ENCODE data around the gene XXYLT1.

Gene XXYLT1

GRCh38 chr3:195126056-195126605, 144.8 kb downstream of the XXYLT1 start:
- no peak for DNase-seq

DNA sequence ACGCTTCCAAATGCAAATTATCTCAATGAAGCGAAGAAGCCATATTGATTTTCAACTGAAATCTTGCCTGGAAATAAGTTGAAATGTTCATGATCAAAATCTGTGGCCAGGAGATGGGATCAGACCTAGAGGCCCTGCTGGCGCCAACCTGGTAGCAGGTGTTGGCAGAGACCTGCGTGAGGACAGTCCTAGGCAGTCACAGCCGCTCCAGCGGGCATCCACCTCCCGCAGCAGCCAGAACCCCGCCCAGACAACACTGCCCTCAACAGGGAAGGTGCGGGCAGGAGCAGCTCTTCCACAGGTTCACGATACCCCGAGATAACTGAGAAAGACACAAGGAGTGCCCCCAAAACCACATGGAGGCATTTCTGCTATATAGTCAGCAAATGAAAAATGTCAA, 145.3 kb downstream of the XXYLT1 start:
- DNase-seq: no peak

GRCh38 chr3:195124378-195124992, 146.5 kb downstream of the XXYLT1 start:
- no peak for DNase-seq

GRCh38 chr3:195123281-195123691, 147.7 kb downstream of the XXYLT1 start:
- no peak for DNase-seq

- DNase-seq: no peak
Measured at GRCh38 chr3:195122261-195122660, 148.7 kb downstream of the XXYLT1 start.

DNA sequence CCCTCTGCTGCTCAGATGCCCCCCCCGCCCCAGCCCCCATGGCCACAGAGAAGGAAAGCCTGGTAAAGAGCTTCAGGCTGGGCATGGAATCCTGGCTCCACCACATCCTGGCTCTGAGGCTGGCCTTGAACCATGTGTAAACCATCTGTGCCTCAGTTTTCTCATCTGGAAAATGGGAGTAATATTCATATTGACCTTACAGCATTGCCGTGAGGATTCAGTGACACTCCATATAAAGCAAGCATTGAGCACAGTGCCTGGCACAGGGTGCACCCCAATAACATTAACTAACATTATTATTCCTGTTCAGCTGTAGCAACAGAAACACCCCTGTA, 150.7 kb downstream of the XXYLT1 start:
- no peak for DNase-seq

- DNase-seq: no peak
Measured at GRCh38 chr3:195119461-195120266, 151.3 kb downstream of the XXYLT1 start.

- no peak for DNase-seq
Measured at GRCh38 chr3:195118671-195119070, 152.3 kb downstream of the XXYLT1 start.

- DNase-seq: no peak
Measured at GRCh38 chr3:195117978-195118581, 152.9 kb downstream of the XXYLT1 start.

DNA sequence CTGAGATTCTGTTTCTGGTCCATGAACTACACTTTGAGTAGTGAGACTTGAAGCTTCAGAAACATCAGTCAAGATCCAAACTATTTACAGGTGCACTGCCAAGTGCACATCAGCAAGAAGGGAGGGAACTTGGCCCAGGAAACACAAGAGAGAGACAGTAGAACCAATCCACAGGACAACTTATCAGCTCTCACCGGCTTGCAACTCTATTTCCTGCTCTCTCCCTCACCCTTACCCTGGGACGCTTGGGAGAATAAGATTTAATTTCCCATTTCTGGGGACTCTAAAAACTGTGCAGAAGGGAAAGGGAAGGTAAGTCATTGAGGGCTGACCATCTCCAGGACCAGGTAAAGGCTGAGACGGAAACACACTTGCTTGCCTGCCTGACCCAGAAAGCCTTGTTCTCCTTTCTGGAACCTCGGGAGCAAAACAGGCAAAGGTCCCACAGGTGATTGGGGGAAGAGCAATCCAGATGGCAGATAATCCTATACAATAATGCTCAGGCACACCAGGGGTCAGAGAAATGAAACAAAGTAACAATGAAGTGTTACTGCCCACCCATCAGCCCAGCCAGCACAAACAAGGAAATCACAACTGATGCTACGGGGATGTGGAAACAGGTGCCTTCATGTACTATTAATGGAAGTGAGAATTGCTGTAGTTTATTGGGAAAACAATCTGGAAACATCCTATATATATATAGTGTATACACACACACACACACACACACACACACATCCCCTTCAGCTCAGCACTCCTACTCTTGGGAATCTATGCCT, 154.4 kb downstream of the XXYLT1 start:
- no peak for DNase-seq

DNA sequence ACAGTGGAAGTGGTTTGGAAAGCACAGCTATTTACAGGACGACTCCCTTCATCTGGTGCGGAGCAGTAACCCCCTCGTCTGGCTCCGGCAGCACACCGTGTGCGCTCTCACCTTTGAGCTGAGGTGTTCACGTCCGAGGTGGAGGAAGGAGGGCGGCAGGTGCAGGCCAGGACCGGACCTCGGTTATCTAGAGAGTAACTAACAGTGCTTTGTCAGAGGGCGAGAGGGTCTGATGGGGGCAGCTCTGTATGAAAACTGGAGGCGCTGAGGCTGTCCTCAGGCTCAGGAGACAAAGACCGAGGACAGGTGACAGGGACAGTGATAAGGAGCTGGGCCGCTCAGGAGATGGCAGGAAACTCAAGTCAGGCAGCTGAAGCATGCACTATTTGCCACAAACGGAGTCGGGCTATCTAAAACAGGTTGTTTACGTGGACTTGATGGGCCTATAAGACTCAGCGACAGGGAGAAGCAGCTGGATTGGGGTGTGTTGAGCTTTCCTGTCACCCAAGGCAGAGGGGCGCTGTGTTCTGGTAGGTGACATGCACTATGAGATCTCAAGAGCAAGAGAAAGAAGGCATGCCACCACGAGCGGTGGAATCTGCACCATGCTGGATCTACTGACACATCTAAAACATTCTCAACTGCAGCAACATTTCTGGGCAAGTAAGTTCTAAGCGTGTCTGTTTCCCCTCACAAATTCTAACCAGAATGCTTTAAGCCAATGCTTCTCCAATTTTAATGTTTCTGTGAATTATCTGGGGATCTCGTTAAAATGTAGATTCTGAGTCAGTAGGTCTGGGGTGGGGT, 155.2 kb downstream of the XXYLT1 start:
- DNase-seq: no peak

DNA sequence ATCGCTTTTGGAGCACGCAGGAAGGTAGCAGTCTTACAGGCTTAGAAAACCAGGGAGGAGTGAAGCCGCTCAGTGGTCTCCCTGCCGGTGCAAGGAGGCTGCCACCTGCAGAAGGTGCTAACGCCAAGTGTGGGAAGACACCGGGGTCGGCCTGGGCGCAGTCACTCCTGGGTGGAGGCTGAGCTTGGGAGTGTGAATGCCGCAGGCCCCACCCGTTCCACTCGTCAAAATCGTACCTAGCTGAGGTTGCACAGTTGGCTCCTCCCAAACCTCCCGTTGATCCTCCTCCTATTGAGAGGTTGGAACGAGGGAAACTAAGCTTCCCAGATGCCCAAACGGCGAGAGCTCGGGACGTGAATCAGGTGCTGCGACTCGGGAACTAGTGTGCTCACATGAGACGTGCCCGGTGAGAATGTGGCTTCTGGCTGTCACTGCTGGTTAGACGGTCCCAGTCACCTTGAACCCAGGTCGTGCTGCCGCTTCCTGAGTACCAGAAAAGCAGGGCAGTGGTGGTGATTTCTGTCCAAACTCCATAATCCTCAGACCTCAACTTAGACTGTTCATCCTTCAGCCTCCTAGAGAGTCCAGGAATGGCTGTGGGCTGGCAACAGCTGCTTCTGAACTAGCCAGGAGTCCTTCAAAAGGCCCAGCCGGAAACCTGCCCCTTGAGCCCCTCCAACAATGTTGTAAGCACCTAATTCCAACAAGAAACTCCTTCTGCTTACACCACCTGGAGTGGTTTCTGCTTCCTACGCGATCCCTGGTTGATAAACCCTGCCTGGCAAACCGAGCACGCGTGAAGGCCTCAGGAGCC, 156.0 kb downstream of the XXYLT1 start:
- no peak for DNase-seq

DNA sequence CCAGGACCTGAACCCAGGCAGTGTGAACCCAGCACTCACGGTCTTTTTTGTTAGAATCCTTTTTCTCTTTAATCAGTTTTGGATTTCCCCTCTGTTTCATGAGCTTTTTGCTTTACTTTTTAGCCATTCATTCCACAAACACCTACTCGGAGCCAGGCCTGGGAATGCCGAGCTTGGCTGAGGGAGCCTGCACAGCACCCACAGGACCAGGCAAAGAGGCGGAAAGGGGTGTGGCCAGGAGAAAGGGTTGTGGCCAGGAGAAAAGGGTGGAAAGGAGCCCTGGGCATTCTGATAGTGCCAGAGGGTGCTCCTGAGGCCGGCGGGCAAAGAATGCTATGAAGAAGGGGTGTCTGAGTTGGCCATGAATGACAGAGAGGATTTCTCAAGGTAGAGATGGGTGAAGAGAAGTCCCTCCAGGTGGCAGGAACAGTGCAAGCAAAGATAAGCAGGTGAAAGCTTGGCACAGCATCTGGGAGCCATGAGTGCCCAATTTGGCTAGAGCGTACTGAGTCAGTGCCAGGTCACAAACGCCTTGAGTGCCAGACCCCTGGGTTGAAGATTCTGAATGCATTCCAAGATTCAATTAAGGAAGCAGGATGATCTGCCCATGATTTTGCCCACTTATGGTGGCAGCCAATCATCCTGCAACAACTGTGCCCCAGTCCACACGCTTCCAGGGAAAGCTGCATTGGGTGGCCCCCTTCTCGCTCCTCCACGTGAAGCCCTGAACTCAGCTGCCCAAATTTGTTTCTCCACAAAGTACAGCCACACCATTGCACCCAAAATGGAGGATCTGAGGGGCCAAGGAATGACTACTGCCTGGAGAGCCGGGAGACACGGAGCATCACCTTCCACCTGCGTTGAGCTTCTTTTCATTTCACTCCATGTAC, 157.2 kb downstream of the XXYLT1 start:
- no peak for DNase-seq

- no peak for DNase-seq
Measured at GRCh38 chr3:195113048-195113447, 157.9 kb downstream of the XXYLT1 start.

- DNase-seq: no peak
Measured at GRCh38 chr3:195112361-195112791, 158.6 kb downstream of the XXYLT1 start.

DNA sequence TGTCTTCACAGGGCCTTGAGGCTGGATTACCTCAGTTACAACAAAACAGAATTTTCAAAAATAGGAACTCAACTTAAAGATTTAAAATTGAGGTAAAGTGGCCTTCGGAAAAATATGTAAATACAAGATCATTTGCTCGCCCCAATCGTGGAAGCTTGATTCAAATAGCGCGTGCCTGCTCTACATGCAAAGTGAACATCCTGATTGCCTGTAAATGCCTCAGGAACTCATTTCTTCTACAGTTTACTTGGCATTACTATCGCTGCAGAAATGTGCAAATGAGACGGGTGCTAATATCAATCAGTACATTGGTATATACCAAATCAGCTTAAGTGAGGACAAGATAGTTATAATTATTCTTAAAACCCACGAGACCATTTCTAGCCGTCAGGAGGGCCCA, 159.2 kb downstream of the XXYLT1 start:
- DNase-seq: no peak

DNA sequence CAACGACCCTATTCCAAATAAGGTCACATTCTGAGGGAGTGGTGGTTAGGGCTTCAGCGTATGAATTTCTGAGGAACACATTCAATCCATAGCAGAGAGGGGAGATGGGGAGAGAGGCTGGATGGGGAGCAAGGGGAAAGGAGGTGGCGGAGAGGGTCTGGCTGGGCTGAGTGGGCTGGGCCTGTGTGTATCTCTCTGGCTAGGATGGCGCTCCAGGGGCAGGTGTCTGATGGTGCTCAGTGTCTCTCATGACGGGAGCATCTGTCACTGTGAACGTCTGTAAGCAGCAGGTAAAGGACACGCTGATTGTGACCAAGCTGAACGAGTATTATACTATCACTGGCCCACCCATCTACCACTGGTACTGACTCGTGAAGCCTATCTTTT, 159.6 kb downstream of the XXYLT1 start:
- no peak for DNase-seq

DNA sequence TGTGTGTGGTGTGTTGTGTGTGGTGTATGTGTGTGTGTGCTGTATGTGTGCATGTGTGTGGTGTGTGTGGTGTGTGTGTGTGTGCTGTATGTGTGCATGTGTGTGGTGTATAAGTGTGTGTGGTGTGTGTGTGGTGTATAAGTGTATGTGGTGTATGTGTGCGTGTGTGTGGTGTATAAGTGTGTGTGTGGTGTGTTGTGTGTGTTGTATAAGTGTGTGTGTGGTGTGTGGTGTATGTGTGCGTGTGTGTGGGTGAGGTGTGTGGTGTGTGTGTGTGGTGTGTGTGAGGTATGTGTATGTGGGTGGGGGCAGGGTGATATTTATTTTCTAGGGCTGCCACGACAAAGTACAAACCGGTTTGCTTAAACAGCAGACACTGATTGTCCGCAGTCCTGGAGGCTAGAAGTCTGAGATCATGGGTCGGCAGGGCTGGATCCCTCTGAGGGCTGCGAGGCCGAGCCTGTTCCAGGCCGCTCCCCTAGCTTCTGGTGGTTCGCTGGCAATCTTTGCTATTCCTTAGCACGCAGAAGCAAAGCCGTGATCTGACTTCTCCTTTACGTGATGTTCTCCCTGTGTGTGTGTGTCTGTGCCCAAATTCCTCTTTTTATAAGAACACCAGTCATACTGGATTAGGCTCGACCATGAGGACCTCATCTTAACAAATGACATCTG, 160.2 kb downstream of the XXYLT1 start:
- no peak for DNase-seq

DNA sequence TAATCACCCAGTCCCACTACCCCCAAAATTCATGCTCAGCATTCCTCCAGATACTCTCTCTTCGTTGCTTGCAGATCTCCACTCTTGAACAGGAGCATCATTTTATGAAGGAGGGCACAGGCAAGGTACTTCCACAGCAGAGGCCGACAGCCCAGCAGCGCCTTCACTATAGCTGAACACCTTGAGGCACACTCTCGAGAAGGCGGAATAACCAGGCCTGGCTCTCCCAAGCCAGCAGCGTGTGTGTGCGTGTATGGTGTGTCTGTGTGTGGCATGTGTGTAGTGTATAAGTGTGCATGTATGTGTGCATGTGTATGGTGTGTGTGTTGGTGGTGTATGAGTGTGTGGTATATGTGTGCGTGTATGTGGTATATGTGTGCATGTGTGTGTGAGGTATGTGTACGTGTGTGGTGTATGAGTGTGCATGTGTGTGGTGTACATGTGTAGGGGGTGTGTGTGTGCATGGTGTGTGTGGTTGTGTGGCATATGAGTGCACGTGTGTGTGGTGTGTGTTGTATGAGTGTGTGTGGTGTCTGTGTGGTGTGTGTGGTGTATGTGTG, 161.8 kb downstream of the XXYLT1 start:
- DNase-seq: no peak

Data from activated CD4-positive, alpha-beta T cell treated with anti-CD3 and anti-CD28 coated beads, Interleukin-2, amount 50 U/mL, for 4 hours (primary cell).